IMR-90 (cell line): ENCODE measurements around the gene PYDC1. TPM values are rescaled to one million over a fixed set of nuclear protein-coding genes. Genes with fewer than 3 reads are reported as not detected.
"Not testable (repeated sequence)": the region's sequence is repeated elsewhere in the genome, so short reads cannot be mapped to it uniquely, and the experiment has no call there.

ENCODE experiments used
- ATAC-seq: fragments of 200-7000 bp; cut with Tn5 transposase; 2 replicates; pipeline ENCODE4 v1.9.1; 2020; ENCODE audit warnings: low read depth, mild to moderate bottlenecking, moderate library complexity
- BruUV-seq: library from RNA; stranded (reverse); fragments of 400-500 nt; replicated peaks from 2 replicates; lab custom pipeline; 2021; lab: Mats Ljungman, UMichigan
- CTCF ChIA-PET: fragments of 300-600 bp; formaldehyde crosslinking; extraction: SDS; loops from one replicate; lab custom pipeline; 2021; ENCODE audit warnings: antibody characterized with exemption; lab: Yijun Ruan, JAX
- POLR2A ChIA-PET: fragments of 300-600 bp; sonication (Branson Sonifier 250); formaldehyde crosslinking; loops from one replicate; lab custom pipeline; 2022; ENCODE audit warnings: antibody characterized with exemption; ENCODE audit not compliant: unreplicated experiment; lab: Charles Lee
- DNase-seq: peaks from one replicate; pipeline ENCODE4 v3.0.0; 2013
- H2AFZ ChIP-seq: replicated peaks from 2 replicates; pipeline ENCODE3; 2013; ENCODE audit warnings: low read length, mild to moderate bottlenecking; ENCODE audit not compliant: poor library complexity
- H2AK5ac ChIP-seq: 2 replicates; pipeline ENCODE4 v1.6.1; 2013; ENCODE audit warnings: low read depth, low read length, inconsistent platforms
- H2AK9ac ChIP-seq: replicated peaks from 2 replicates; pipeline ENCODE3; 2013; ENCODE audit warnings: mild to moderate bottlenecking, low read depth, low read length, moderate library complexity; ENCODE audit not compliant: poor library complexity
- H2BK120ac ChIP-seq: 2 replicates; pipeline ENCODE4 v1.6.1; 2013; ENCODE audit warnings: low read depth, low read length, inconsistent platforms
- H2BK15ac ChIP-seq: 3 replicates; pipeline ENCODE4 v1.6.1; 2013; ENCODE audit warnings: low read depth, low read length, inconsistent platforms
- H2BK20ac ChIP-seq: 2 replicates; pipeline ENCODE4 v1.6.1; 2013; ENCODE audit warnings: low read depth, mild to moderate bottlenecking, inconsistent platforms, low read length, moderate library complexity
- H2BK5ac ChIP-seq: 2 replicates; pipeline ENCODE4 v1.6.1; 2013; ENCODE audit warnings: mild to moderate bottlenecking, low read depth, low read length, inconsistent platforms; ENCODE audit not compliant: poor library complexity, severe bottlenecking
- H3K14ac ChIP-seq: replicated peaks from 2 replicates; pipeline ENCODE4 v1.6.1; 2013; ENCODE audit warnings: low read depth, low read length, inconsistent platforms
- H3K18ac ChIP-seq: 2 replicates; pipeline ENCODE4 v1.6.1; 2013; ENCODE audit warnings: low read depth, low read length, control low read depth
- H3K23ac ChIP-seq: 2 replicates; pipeline ENCODE4 v1.6.1; 2013; ENCODE audit warnings: low read depth, low read length, inconsistent platforms
- H3K27ac ChIP-seq: 2 replicates; pipeline ENCODE4 v1.5.1; 2013; ENCODE audit warnings: mild to moderate bottlenecking, control low read depth, low read length; ENCODE audit not compliant: insufficient read depth
- H3K27me3 ChIP-seq: 2 replicates; pipeline ENCODE4 v1.6.1; 2013; ENCODE audit warnings: low read length; ENCODE audit not compliant: control insufficient read depth, insufficient read depth
- H3K36me3 ChIP-seq: 2 replicates; pipeline ENCODE4 v1.6.1; 2013; ENCODE audit warnings: low read length, mixed read lengths; ENCODE audit not compliant: control insufficient read depth, insufficient read depth
- H3K4ac ChIP-seq: 2 replicates; pipeline ENCODE4 v1.6.1; 2013; ENCODE audit warnings: low read depth, low read length, inconsistent platforms
- H3K4me1 ChIP-seq: 2 replicates; pipeline ENCODE4 v1.6.1; 2013; ENCODE audit warnings: low read length, mixed read lengths; ENCODE audit not compliant: control insufficient read depth, insufficient read depth
- H3K4me2 ChIP-seq: 2 replicates; pipeline ENCODE4 v1.6.1; 2013; ENCODE audit warnings: low read depth, mild to moderate bottlenecking, control low read depth, low read length, moderate library complexity
- H3K4me3 ChIP-seq: 2 replicates; pipeline ENCODE4 v1.5.1; 2013; ENCODE audit warnings: low read depth, mild to moderate bottlenecking, control low read depth, low read length, moderate library complexity; ENCODE audit not compliant: insufficient read depth
- H3K56ac ChIP-seq: 2 replicates; pipeline ENCODE4 v1.6.1; 2013; ENCODE audit warnings: low read length, inconsistent platforms; ENCODE audit not compliant: insufficient read depth; ENCODE audit errors: extremely low read depth
- H3K79me1 ChIP-seq, 2 experiments: 2 replicates each; pipeline ENCODE4 v1.6.1; 2013; ENCODE audit warnings: low read length in 2 of 2, inconsistent platforms in 1 of 2, low read depth in 1 of 2
- H3K9ac ChIP-seq: 2 replicates; pipeline ENCODE4 v1.6.1; 2013; ENCODE audit warnings: low read depth, low read length, control low read depth
- H3K9me1 ChIP-seq: 2 replicates; pipeline ENCODE4 v1.6.1; 2013; ENCODE audit warnings: low read length, inconsistent platforms; ENCODE audit not compliant: insufficient read depth
- H3K9me3 ChIP-seq: 2 replicates; pipeline ENCODE4 v1.6.1; 2013; ENCODE audit warnings: low read length; ENCODE audit not compliant: control insufficient read depth, insufficient read depth
- H4K20me1 ChIP-seq: 2 replicates; pipeline ENCODE4 v1.6.1; 2013; ENCODE audit warnings: low read length, inconsistent platforms; ENCODE audit not compliant: insufficient read depth
- H4K5ac ChIP-seq: 2 replicates; pipeline ENCODE4 v1.6.1; 2013; ENCODE audit warnings: mild to moderate bottlenecking, low read depth, low read length, control low read depth
- H4K8ac ChIP-seq, 2 experiments: 2 replicates each; pipeline ENCODE4 v1.6.1; 2013; ENCODE audit warnings: low read depth in 2 of 2, low read length in 2 of 2, control low read depth in 1 of 2, inconsistent platforms in 1 of 2
- H4K91ac ChIP-seq: 2 replicates; pipeline ENCODE4 v1.6.1; 2013; ENCODE audit warnings: low read depth, low read length, inconsistent platforms; ENCODE audit not compliant: insufficient read depth
- WGBS, 2 experiments: methylation state at CpG; one replicate each; pipeline versions ENCODE4 v1.1.5 to v1.1.7; 2013; ENCODE audit warnings: missing lambda C conversion rate in 2 of 2; ENCODE audit not compliant: insufficient read length in 1 of 2; ENCODE audit errors: extremely low coverage in 2 of 2; 5-methylcytosine and 5-hydroxymethylcytosine counted together
- dilution Hi-C: fragments of 300-500 bp; cut with HindIII; formaldehyde crosslinking; loops from one replicate; pipeline ENCODE4 v1.14.3; 2018; ENCODE audit warnings: low sequenced_read_pairs; ENCODE audit not compliant: unreplicated experiment
- in situ Hi-C: fragments of 300-500 bp; cut with MboI; formaldehyde crosslinking; loops from 3 replicates; pipeline ENCODE4 v1.14.3; 2019; ENCODE audit warnings: low sequenced_read_pairs, inconsistent platforms, mixed read lengths
- intact Hi-C: fragments of 100-400 bp; cut with micrococcal nuclease; formaldehyde crosslinking; loops from 2 replicates; pipeline ENCODE4 v1.10.0; 2022
- polyA plus RNA-seq, 3 experiments: library from polyadenylated mRNA; depleted of rRNA; stranded (reverse); fragments of >200 nt; gene quantifications; 2 replicates each; pipeline ENCODE4 v1.2.3, GENCODE V29; 2012; ENCODE audit warnings: low replicate concordance in 1 of 3
- total RNA-seq: library from RNA; depleted of rRNA; stranded (reverse); fragments of >200 nt; gene quantifications from 2 replicates; pipeline ENCODE4 v1.2.3, GENCODE V29; 2012

Gene PYDC1
- total and polyA plus RNA-seq, 2 of the 4 experiments (the other 2 are of a cell fraction) = not detected

DNA sequence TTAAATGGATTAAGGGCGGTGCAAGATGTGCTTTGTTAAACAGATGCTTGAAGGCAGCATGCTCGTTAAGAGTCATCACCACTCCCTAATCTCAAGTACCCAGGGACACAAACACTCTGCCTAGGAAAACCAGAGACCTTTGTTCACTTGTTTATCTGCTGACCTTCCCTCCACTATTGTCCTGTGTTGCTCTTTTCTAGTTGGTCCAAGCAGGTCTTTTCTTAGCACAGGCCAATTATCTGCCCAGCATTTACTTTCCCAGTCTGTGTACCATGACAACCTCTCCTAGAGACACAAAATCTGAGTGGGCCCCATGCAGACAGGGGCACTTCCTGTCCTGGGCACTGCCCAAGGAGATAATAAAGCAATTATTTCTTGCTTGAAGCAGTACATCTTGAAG, 46.9 kb downstream of the PYDC1 start:
- H3K27ac ChIP-seq, POLR2A ChIA-PET, H3K56ac ChIP-seq, H3K79me1 ChIP-seq, CTCF ChIA-PET, ATAC-seq, H3K4me3 ChIP-seq, H4K8ac ChIP-seq, dilution Hi-C loops, H3K9ac ChIP-seq, H4K5ac ChIP-seq, H2BK120ac ChIP-seq, H2AK5ac ChIP-seq, DNase-seq, H3K9me3 ChIP-seq, H3K14ac ChIP-seq, intact Hi-C loops, H3K4me1 ChIP-seq, H2BK15ac ChIP-seq, H4K20me1 ChIP-seq, in situ Hi-C loops, H3K4me2 ChIP-seq, H3K27me3 ChIP-seq, H3K9me1 ChIP-seq, H3K23ac ChIP-seq, H2BK20ac ChIP-seq, H3K36me3 ChIP-seq, H3K18ac ChIP-seq, H3K4ac ChIP-seq, H2BK5ac ChIP-seq, BruUV-seq, H2AFZ ChIP-seq, H2AK9ac ChIP-seq, H4K91ac ChIP-seq: not testable (repeated sequence)
- WGBS, 2 experiments = no CpG with 5 or more reads among the region's 2 CpGs
